Panc1 (cell line): ENCODE data around the gene SLC44A4.

Source experiments
- POLR2AphosphoS5 ChIP-seq: IDR thresholded peaks from 2 replicates; pipeline ENCODE4 v1.6.1; 2012; ENCODE audit warnings: mild to moderate bottlenecking, low read depth, low read length, moderate library complexity
- SIN3A ChIP-seq: IDR thresholded peaks from 2 replicates; pipeline ENCODE4 v1.6.1; 2012; ENCODE audit warnings: low read depth, mild to moderate bottlenecking, low read length, moderate library complexity, borderline replicate concordance; ENCODE audit not compliant: insufficient read depth
- TCF7L2 ChIP-seq: IDR thresholded peaks from 2 replicates; pipeline ENCODE4 v1.6.1; 2011; ENCODE audit warnings: mild to moderate bottlenecking, low read depth, low read length, inconsistent platforms
- TF ChIP-seq, protein P1 (sequence below): fragments of 450-650 bp; IDR thresholded peaks from 2 replicates; pipeline ENCODE4 v1.5.1; 2017; ENCODE audit warnings: mild to moderate bottlenecking
- TF ChIP-seq, protein P2 (sequence below), 2 experiments: IDR thresholded peaks; 2 replicates each; pipeline ENCODE4 v1.6.1; 2011 to 2012; ENCODE audit warnings: low read depth in 2 of 2, control low read depth in 1 of 2, low read length in 1 of 2, mild to moderate bottlenecking in 1 of 2, moderate library complexity in 1 of 2; ENCODE audit not compliant: insufficient read depth in 1 of 2

DNA sequence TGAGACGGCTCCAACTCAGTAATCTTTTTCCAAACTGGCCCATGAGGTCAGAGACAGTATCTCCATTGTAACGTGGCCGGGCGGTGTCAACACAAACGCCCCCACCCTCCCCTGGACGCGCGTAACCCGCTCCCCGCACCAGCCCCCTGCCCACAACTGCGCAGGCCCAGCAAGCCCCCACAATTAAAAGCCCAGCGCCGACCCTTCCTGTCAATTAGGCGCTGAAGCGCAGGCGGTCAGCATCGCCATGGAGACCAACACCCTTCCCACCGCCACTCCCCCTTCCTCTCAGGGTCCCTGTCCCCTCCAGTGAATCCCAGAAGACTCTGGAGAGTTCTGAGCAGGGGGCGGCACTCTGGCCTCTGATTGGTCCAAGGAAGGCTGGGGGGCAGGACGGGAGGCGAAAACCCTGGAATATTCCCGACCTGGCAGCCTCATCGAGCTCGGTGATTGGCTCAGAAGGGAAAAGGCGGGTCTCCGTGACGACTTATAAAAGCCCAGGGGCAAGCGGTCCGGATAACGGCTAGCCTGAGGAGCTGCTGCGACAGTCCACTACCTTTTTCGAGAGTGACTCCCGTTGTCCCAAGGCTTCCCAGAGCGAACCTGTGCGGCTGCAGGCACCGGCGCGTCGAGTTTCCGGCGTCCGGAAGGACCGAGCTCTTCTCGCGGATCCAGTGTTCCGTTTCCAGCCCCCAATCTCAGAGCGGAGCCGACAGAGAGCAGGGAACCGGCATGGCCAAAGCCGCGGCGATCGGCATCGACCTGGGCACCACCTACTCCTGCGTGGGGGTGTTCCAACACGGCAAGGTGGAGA lies 63.6 kb downstream of the SLC44A4 start, which contains the start of the genes HSPA1A and HSPA1L:
- TF ChIP-seq, protein P1, sequence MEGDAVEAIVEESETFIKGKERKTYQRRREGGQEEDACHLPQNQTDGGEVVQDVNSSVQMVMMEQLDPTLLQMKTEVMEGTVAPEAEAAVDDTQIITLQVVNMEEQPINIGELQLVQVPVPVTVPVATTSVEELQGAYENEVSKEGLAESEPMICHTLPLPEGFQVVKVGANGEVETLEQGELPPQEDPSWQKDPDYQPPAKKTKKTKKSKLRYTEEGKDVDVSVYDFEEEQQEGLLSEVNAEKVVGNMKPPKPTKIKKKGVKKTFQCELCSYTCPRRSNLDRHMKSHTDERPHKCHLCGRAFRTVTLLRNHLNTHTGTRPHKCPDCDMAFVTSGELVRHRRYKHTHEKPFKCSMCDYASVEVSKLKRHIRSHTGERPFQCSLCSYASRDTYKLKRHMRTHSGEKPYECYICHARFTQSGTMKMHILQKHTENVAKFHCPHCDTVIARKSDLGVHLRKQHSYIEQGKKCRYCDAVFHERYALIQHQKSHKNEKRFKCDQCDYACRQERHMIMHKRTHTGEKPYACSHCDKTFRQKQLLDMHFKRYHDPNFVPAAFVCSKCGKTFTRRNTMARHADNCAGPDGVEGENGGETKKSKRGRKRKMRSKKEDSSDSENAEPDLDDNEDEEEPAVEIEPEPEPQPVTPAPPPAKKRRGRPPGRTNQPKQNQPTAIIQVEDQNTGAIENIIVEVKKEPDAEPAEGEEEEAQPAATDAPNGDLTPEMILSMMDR: no peak
- TF ChIP-seq, protein P2, sequence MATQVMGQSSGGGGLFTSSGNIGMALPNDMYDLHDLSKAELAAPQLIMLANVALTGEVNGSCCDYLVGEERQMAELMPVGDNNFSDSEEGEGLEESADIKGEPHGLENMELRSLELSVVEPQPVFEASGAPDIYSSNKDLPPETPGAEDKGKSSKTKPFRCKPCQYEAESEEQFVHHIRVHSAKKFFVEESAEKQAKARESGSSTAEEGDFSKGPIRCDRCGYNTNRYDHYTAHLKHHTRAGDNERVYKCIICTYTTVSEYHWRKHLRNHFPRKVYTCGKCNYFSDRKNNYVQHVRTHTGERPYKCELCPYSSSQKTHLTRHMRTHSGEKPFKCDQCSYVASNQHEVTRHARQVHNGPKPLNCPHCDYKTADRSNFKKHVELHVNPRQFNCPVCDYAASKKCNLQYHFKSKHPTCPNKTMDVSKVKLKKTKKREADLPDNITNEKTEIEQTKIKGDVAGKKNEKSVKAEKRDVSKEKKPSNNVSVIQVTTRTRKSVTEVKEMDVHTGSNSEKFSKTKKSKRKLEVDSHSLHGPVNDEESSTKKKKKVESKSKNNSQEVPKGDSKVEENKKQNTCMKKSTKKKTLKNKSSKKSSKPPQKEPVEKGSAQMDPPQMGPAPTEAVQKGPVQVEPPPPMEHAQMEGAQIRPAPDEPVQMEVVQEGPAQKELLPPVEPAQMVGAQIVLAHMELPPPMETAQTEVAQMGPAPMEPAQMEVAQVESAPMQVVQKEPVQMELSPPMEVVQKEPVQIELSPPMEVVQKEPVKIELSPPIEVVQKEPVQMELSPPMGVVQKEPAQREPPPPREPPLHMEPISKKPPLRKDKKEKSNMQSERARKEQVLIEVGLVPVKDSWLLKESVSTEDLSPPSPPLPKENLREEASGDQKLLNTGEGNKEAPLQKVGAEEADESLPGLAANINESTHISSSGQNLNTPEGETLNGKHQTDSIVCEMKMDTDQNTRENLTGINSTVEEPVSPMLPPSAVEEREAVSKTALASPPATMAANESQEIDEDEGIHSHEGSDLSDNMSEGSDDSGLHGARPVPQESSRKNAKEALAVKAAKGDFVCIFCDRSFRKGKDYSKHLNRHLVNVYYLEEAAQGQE (IDR thresholded peaks at IDR 0.05; ENCODE audit: insufficient read depth in 1 of 2, low read depth in 2 of 2, low read length in 1 of 2): peak in 1 of 2 experiments; percentile 45; a peak in 1 of 4 replicates
- peak; percentile 100 for TF ChIP-seq POLR2AphosphoS5
- TF ChIP-seq SIN3A: peak; percentile 81; the same call in 1 of the 2 replicates
- TF ChIP-seq TCF7L2: no peak
